Measurements from ENCODE around the gene TFR2. TPM values are rescaled to one million over a fixed set of nuclear protein-coding genes. Genes with fewer than 3 reads are reported as not detected.

TFR2 gene
- total and polyA plus RNA-seq, 2 donors (not counting 3 experiments of a cell fraction or from before 2014, with no cell fraction given) = 0.37 to 0.60 TPM

DNA sequence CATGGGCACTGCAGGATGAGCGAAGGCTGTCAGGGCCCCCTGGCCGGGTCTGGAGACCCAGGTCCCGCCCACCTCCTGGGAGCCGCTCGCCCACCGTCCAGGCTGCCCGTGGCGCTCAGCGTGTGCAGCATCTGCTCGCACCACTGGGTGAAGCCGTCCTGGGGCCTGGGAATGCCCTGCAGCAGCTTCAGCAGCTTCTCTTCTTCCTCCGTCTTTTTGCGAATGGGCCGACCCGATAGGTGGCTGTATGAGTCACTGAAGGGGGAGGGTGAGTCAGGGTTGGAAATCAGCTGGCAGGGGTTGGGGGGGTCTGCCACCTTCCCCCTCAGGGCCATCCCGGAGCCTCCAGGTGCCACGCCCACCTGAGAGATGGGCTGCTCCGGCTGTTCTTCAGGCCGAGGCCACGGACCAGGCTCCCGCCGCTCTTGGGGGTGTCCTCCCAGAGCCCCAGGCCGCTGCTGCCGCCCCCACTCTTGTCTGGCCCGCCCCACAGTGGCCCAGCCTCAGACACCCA, 40.9 kb upstream of the TFR2 start:
- Histone ChIP-seq H3K27me3 (ENCODE audit: control insufficient read depth in 2 of 2, insufficient read depth in 2 of 2, low read length in 2 of 2) (no peaks in the 10 kb centered on the region), H3K9ac (replicated peaks; ENCODE audit: extremely low read depth, insufficient read depth, low read length) (no peak overlapping the region), H3K79me2 (ENCODE audit: control insufficient read depth, insufficient read depth, low read length) (no peaks in the 10 kb centered on the region), H3K9me3 (replicated peaks; ENCODE audit: control insufficient read depth, insufficient read depth, low read length) (no peaks in the 10 kb centered on the region), H4K20me1 (replicated peaks; ENCODE audit: control insufficient read depth, extremely low read depth, insufficient read depth, low read length) (no peaks in the 10 kb centered on the region), H3K4me3 (replicated peaks in 1 of 3; ENCODE audit: insufficient read depth in 1 of 3, low read depth in 1 of 3, low read length in 3 of 3) (no peak overlapping the region), H2AFZ (ENCODE audit: low read depth, low read length) (no peak overlapping the region), H3K27ac (ENCODE audit: insufficient read depth, low read depth, low read length) (no peak overlapping the region), H3K4me1 (ENCODE audit: control insufficient read depth, extremely low read depth, insufficient read depth, low read length) (no peaks in the 10 kb centered on the region), H3K4me2 (ENCODE audit: insufficient read depth, low read length) (no peak overlapping the region), H3K36me3 (ENCODE audit: control insufficient read depth in 2 of 2, extremely low read depth in 1 of 2, insufficient read depth in 2 of 2, low read length in 2 of 2) (peaks cover 14 to 72% of the 10 kb centered on the region in 2 experiments), H3K9me1 (replicated peaks; ENCODE audit: control insufficient read depth, extremely low read depth, insufficient read depth, low read length) (no peaks in the 10 kb centered on the region)
- dilution Hi-C loops (cut with MboI; ENCODE audit: extremely low pct_ligation_motif_present, low sequenced_read_pairs) (no loop called here), intact Hi-C loops (cut with micrococcal nuclease) (loop anchor here (2.0 kb wide), 1 partner anchor 77 kb away; no protein-coding TSS in a partner anchor)
- DNase-seq (ENCODE audit: low read depth, low spot score) = no peak
- no peak for FAIRE-seq
- no TSS peak for BruUV-seq (replicated peaks)
- ChIA-PET POLR2A (interaction anchor here (0.8 kb wide), 1 partner anchor 96 kb away, joined by 3 read pairs; the partner anchor contains the start of genes FBXO24 and LRCH4), CTCF (interaction anchor here (0.8 to 7.0 kb wide), 4 partner anchors 8 to 50 kb away, joined by 3 to 60 read pairs (median 4); partner anchors contain the start of gene POP7)
- TF ChIP-seq, protein P1, sequence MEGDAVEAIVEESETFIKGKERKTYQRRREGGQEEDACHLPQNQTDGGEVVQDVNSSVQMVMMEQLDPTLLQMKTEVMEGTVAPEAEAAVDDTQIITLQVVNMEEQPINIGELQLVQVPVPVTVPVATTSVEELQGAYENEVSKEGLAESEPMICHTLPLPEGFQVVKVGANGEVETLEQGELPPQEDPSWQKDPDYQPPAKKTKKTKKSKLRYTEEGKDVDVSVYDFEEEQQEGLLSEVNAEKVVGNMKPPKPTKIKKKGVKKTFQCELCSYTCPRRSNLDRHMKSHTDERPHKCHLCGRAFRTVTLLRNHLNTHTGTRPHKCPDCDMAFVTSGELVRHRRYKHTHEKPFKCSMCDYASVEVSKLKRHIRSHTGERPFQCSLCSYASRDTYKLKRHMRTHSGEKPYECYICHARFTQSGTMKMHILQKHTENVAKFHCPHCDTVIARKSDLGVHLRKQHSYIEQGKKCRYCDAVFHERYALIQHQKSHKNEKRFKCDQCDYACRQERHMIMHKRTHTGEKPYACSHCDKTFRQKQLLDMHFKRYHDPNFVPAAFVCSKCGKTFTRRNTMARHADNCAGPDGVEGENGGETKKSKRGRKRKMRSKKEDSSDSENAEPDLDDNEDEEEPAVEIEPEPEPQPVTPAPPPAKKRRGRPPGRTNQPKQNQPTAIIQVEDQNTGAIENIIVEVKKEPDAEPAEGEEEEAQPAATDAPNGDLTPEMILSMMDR (IDR thresholded peaks at IDR 0.05; ENCODE audit: extremely low read depth in 1 of 2, insufficient read depth in 1 of 2, low read depth in 1 of 2, low read length in 2 of 2) = no peak
- no peak for TF ChIP-seq FOS (IDR thresholded peaks at IDR 0.05; ENCODE audit: borderline replicate concordance, insufficient read depth, low read length)
- TF ChIP-seq, protein P2, sequence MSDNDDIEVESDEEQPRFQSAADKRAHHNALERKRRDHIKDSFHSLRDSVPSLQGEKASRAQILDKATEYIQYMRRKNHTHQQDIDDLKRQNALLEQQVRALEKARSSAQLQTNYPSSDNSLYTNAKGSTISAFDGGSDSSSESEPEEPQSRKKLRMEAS (IDR thresholded peaks at IDR 0.05; ENCODE audit: insufficient read depth, insufficient read length) = no peak
- no peak for TF ChIP-seq GATA2 (IDR thresholded peaks at IDR 0.05; ENCODE audit: insufficient read depth, insufficient read length, low read depth, low read length)
- TF ChIP-seq JUN (IDR thresholded peaks at IDR 0.05; ENCODE audit: borderline replicate concordance, insufficient read depth, insufficient read length, low read depth) = no peak
- no peak for TF ChIP-seq POLR2A (IDR thresholded peaks at IDR 0.05; ENCODE audit: low read depth, low read length)
- TF ChIP-seq EZH2 (IDR thresholded peaks at IDR 0.05; ENCODE audit: borderline replicate concordance, low read depth, low read length, severe bottlenecking) = no peak
- no peak for TF ChIP-seq MYC (IDR thresholded peaks at IDR 0.05; ENCODE audit: low read depth, low read length)
- no peak for TF ChIP-seq POLR2AphosphoS5 (IDR thresholded peaks at IDR 0.05; ENCODE audit: insufficient read depth, low read depth, low read length)
